ENCODE results near the gene NBEA.
"Not testable (repeated sequence)": the region's sequence is repeated elsewhere in the genome, so short reads cannot be mapped to it uniquely, and the experiment has no call there.

GRCh38 chr13:34985199-34985598, 43.1 kb downstream of the NBEA start:
- not testable (repeated sequence) for TF ChIP-seq CTCF, POLR2A (IDR thresholded peaks at IDR 0.05)

Measured in heart left ventricle (tissue), 13 donors.